ENCODE data around the gene EPS8L3. TPM values are rescaled to one million over a fixed set of nuclear protein-coding genes. Genes with fewer than 3 reads are reported as not detected.

Gene EPS8L3
- total and polyA plus RNA-seq, 2 of the 8 experiments (the other 6 are each of a cell fraction or from before 2014, with no cell fraction given), result not detected

GRCh38 chr1:109781806-109782205 lies 18.1 kb upstream of the EPS8L3 start (continued):
- TF ChIP-seq CHD7 (IDR thresholded peaks at IDR 0.05; ENCODE audit: insufficient replicate concordance, low read length) (no peak), EGR1 (IDR thresholded peaks at IDR 0.05; ENCODE audit: borderline replicate concordance, low read depth, low read length) (no peak), CREB1 (IDR thresholded peaks at IDR 0.05) (no peak), TAF1 (IDR thresholded peaks at IDR 0.05; ENCODE audit: low read depth, low read length) (no peak), RBBP5 (IDR thresholded peaks at IDR 0.05; ENCODE audit: borderline replicate concordance, low read depth, low read length) (no peak), TBP (IDR thresholded peaks at IDR 0.05; ENCODE audit: low read depth, low read length) (no peak), GTF2F1 (IDR thresholded peaks at IDR 0.05; ENCODE audit: borderline replicate concordance, low read depth, low read length) (no peak), BCL11A (IDR thresholded peaks at IDR 0.05; ENCODE audit: low read depth in 2 of 2, low read length in 2 of 2) (no peak), BACH1 (IDR thresholded peaks at IDR 0.05; ENCODE audit: low read length) (no peak), KDM4A (IDR thresholded peaks at IDR 0.05; ENCODE audit: low read depth, low read length, severe bottlenecking) (no peak)
- TF ChIP-seq, protein P1, sequence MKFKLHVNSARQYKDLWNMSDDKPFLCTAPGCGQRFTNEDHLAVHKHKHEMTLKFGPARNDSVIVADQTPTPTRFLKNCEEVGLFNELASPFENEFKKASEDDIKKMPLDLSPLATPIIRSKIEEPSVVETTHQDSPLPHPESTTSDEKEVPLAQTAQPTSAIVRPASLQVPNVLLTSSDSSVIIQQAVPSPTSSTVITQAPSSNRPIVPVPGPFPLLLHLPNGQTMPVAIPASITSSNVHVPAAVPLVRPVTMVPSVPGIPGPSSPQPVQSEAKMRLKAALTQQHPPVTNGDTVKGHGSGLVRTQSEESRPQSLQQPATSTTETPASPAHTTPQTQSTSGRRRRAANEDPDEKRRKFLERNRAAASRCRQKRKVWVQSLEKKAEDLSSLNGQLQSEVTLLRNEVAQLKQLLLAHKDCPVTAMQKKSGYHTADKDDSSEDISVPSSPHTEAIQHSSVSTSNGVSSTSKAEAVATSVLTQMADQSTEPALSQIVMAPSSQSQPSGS (IDR thresholded peaks at IDR 0.05; ENCODE audit: low read length), result no peak

Measured in H1 (cell line).